OCI-LY3 (cell line): ENCODE measurements around the gene CANX.

ENCODE experiments used
- H2AFZ ChIP-seq: fragments of 200-600, 300-600 bp; shearing (Covaris generic); 2 replicates; pipeline ENCODE4 v1.6.0; 2014; ENCODE audit warnings: antibody characterized with exemption, low read depth, low read length
- H3K27ac ChIP-seq: fragments of 200-600, 300-600 bp; sonication (generic); 2 replicates; pipeline ENCODE4 v1.5.1; 2014; ENCODE audit warnings: mild to moderate bottlenecking, low read length, moderate library complexity, mixed read lengths
- H3K27me3 ChIP-seq: fragments of 200-600, 300-600 bp; sonication (generic); 2 replicates; pipeline ENCODE4 v1.6.1; 2014; ENCODE audit warnings: low read depth, low read length, mixed read lengths
- H3K36me3 ChIP-seq: fragments of 200-600, 300-600 bp; sonication (generic); replicated peaks from 2 replicates; pipeline ENCODE3; 2014; ENCODE audit warnings: low read depth, low read length, mixed read lengths
- H3K4me1 ChIP-seq: fragments of 300-600, 200-600 bp; sonication (generic); 2 replicates; pipeline ENCODE4 v1.6.1; 2014; ENCODE audit warnings: low read length, mixed read lengths
- H3K4me2 ChIP-seq: fragments of 200-600, 300-600 bp; sonication (generic); 2 replicates; pipeline ENCODE4 v1.6.1; 2014; ENCODE audit warnings: low read length, mixed read lengths
- H3K4me3 ChIP-seq: fragments of 300-600, 200-600 bp; sonication (generic); 2 replicates; pipeline ENCODE4 v1.5.1; 2014; ENCODE audit warnings: antibody characterized with exemption, mild to moderate bottlenecking, low read length, moderate library complexity
- H3K79me2 ChIP-seq: fragments of 300-600, 200-600 bp; shearing (Covaris generic); 2 replicates; pipeline ENCODE4 v1.6.1; 2014; ENCODE audit warnings: mild to moderate bottlenecking, low read length, mixed read lengths
- H3K9ac ChIP-seq: fragments of 300-600, 200-600 bp; shearing (Covaris generic); 2 replicates; pipeline ENCODE4 v1.6.0; 2014; ENCODE audit warnings: mild to moderate bottlenecking, low read length, moderate library complexity
- H3K9me3 ChIP-seq: fragments of 200-600, 300-600 bp; shearing (Covaris generic); 2 replicates; pipeline ENCODE4 v1.6.1; 2014; ENCODE audit warnings: low read length, mixed read lengths; ENCODE audit not compliant: insufficient read depth
- H4K20me1 ChIP-seq: fragments of 200-600, 300-600 bp; sonication (generic); 2 replicates; pipeline ENCODE4 v1.6.1; 2016; ENCODE audit warnings: low read length, mixed read lengths; ENCODE audit not compliant: insufficient read depth
- EZH2phosphoT487 ChIP-seq: fragments of 200-600 bp; shearing (Covaris generic); IDR thresholded peaks from 2 replicates; pipeline ENCODE4 v1.6.1; 2018; ENCODE audit warnings: antibody characterized with exemption, mixed run types, low read depth
- TF ChIP-seq, protein P1 (sequence below): fragments of 200-600, 300-600 bp; sonication (generic); IDR thresholded peaks from 2 replicates; pipeline ENCODE4 v1.5.1; 2014; ENCODE audit warnings: antibody characterized with exemption, low read length, low read depth

CANX gene

DNA sequence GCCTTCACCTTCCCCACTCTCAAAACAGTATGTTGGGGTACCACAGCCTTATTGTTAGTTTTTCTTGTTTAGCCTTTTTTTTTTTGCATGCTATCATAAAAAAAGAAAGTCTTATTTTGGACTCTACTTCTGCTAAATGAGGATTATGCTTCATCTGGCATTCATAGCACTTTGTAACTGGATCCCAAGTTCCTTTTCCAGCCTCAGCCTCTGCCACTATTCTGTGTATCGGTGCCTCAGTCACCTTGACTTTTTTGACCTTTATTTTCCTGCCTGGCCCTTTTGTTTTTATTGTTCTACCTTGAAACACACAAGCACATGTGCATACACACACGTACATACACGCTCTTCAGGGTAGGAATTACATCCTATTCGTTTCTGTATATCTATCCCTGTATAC, 25.4 kb downstream of the CANX start:
- H3K9ac ChIP-seq: no peak overlapping the region
- peaks cover 12% of the 10 kb centered on the region for H4K20me1 ChIP-seq
- no peak overlapping the region for H3K4me3 ChIP-seq
- no peak overlapping the region for H3K4me2 ChIP-seq
- H3K79me2 ChIP-seq: peaks cover 49% of the 10 kb centered on the region
- H3K36me3 ChIP-seq: peaks cover 79% of the 10 kb centered on the region
- no peak overlapping the region for H3K27ac ChIP-seq
- no peaks in the 10 kb centered on the region for H3K27me3 ChIP-seq
- H3K4me1 ChIP-seq: no peaks in the 10 kb centered on the region
- no peaks in the 10 kb centered on the region for H3K9me3 ChIP-seq
- TF ChIP-seq, protein P1, sequence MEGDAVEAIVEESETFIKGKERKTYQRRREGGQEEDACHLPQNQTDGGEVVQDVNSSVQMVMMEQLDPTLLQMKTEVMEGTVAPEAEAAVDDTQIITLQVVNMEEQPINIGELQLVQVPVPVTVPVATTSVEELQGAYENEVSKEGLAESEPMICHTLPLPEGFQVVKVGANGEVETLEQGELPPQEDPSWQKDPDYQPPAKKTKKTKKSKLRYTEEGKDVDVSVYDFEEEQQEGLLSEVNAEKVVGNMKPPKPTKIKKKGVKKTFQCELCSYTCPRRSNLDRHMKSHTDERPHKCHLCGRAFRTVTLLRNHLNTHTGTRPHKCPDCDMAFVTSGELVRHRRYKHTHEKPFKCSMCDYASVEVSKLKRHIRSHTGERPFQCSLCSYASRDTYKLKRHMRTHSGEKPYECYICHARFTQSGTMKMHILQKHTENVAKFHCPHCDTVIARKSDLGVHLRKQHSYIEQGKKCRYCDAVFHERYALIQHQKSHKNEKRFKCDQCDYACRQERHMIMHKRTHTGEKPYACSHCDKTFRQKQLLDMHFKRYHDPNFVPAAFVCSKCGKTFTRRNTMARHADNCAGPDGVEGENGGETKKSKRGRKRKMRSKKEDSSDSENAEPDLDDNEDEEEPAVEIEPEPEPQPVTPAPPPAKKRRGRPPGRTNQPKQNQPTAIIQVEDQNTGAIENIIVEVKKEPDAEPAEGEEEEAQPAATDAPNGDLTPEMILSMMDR: no peak
- TF ChIP-seq EZH2phosphoT487: no peak
- H2AFZ ChIP-seq: no peak overlapping the region

- Histone ChIP-seq H3K27me3 (no peaks in the 10 kb centered on the region), H2AFZ (no peak overlapping the region), H3K4me2 (no peak overlapping the region), H3K79me2 (peaks cover 34% of the 10 kb centered on the region), H3K9ac (no peak overlapping the region), H3K9me3 (no peaks in the 10 kb centered on the region), H3K4me1 (peaks cover 17% of the 10 kb centered on the region), H3K36me3 (peaks cover 78% of the 10 kb centered on the region), H3K27ac (no peak overlapping the region), H4K20me1 (peaks cover 5% of the 10 kb centered on the region), H3K4me3 (no peak overlapping the region)
- TF ChIP-seq EZH2phosphoT487: no peak
These were observed 28.3 kb downstream of the CANX start for GRCh38 chr5:179727106-179727505.

DNA sequence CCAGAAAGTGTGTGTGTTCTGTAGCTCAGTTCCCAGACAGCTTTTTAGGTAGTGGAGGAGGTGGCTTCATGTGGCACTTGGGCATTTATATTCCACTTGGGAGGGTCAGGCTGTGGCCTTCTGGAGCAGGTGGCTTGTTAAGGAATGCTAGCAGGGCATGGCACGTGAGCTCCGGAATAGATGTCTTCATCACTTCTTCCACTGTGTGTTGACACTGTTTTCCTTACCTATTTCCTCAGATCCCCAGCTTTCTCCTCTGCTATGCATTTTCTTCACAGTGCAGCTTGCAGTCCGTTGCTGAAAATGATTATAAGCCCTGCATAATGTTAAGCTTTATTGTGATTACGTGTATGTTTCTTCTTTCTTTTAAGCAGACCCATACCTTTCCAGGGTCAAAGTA, 30.5 kb downstream of the CANX start:
- Histone ChIP-seq H3K9ac (no peak overlapping the region), H3K4me3 (no peak overlapping the region), H2AFZ (no peak overlapping the region), H3K9me3 (no peaks in the 10 kb centered on the region), H3K27ac (no peak overlapping the region), H3K79me2 (peaks cover 36% of the 10 kb centered on the region), H3K36me3 (peaks cover 58% of the 10 kb centered on the region), H3K4me2 (no peak overlapping the region), H3K4me1 (peaks cover 25% of the 10 kb centered on the region), H4K20me1 (peaks cover 10% of the 10 kb centered on the region), H3K27me3 (no peaks in the 10 kb centered on the region)
- TF ChIP-seq EZH2phosphoT487: no peak
- TF ChIP-seq, protein P1: no peak

GRCh38 chr5:179729727-179730126, 31.0 kb downstream of the CANX start:
- no peak for TF ChIP-seq EZH2phosphoT487
- TF ChIP-seq, protein P1: no peak
- Histone ChIP-seq H3K36me3 (peaks cover 57% of the 10 kb centered on the region), H3K4me2 (no peak overlapping the region), H3K27ac (no peak overlapping the region), H2AFZ (no peak overlapping the region), H3K27me3 (no peaks in the 10 kb centered on the region), H3K9ac (no peak overlapping the region), H3K4me3 (no peak overlapping the region), H3K79me2 (peaks cover 36% of the 10 kb centered on the region), H3K4me1 (peaks cover 29% of the 10 kb centered on the region), H3K9me3 (no peaks in the 10 kb centered on the region), H4K20me1 (peaks cover 14% of the 10 kb centered on the region)

DNA sequence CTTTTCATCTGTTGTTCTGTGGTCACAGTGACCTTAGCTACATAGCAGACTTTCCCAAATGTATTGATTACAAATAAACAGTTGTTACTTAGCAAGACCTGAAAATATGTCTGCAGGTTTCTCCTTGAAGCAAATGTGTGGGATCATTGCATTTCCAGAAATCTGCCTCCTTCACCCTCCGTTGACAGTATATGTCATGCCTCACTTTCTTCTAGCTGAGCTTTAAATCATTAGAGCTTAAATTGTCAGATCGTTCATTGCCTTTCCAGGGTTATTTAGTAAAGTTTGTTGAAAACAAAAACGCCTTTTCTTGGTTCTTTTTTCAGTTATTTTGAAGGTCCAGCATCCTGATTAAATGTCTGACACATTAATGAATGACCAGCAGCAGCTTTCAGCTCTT, 31.6 kb downstream of the CANX start:
- Histone ChIP-seq H3K36me3 (peaks cover 54% of the 10 kb centered on the region), H3K27me3 (no peaks in the 10 kb centered on the region), H3K4me3 (no peak overlapping the region), H4K20me1 (peaks cover 15% of the 10 kb centered on the region), H3K4me2 (no peak overlapping the region), H3K9ac (no peak overlapping the region), H3K79me2 (peaks cover 41% of the 10 kb centered on the region), H3K27ac (0 out of 2 replicates have a peak overlapping the region, but pooled peaks have one; percentile 5), H3K9me3 (no peaks in the 10 kb centered on the region), H2AFZ (no peak overlapping the region), H3K4me1 (peaks cover 29% of the 10 kb centered on the region)
- TF ChIP-seq, protein P1: no peak
- TF ChIP-seq EZH2phosphoT487: no peak
